COLO668 (cell line): Measurements from ENCODE around the gene PLCD1.
"Not testable (repeated sequence)": the region's sequence is repeated elsewhere in the genome, so short reads cannot be mapped to it uniquely, and the experiment has no call there.

Experiments used
- DNase-seq: peaks from one replicate; lab custom pipeline; 2025; ENCODE audit not compliant: unreplicated experiment; lab: John Stamatoyannopoulos, UW

The PLCD1 gene

DNA sequence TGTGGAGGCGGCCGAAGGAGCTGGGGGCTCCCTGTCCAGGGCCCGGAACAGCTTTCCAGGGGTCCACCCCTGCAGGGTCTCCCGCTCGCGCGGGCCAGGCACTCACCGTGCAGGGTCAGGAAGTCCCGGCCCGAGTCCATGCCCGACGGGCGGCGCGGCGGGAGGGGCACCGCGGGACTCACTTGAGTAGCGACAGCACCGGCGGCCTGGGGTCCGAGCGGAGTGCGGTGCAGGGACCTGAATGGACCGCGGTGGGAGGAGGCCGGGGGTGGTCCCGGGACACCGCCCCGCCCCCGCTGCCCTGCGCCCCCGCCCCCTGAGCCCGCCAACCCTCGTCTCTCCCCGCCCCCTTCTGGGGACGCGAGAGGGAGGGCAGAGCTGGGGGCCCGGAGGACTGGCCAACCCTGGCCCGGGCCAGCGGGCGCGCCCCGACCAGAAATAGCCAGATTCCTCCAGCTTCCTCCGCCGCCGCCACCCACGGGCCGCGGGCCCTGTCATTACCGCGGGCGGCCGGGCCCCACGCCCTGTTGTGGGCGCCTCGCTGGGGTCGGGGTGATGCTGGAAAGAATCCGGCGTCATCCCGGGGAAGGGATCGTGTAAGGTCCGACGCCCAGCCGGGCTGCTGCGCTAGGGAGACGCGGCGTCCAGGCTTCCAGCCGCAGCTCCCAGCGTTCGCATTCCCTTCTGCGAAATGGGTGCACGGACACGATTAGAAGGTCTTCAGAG, at the start of gene PLCD1:
Gene PLCD1 (minus strand): TSS at position 243 of the 726 bp plus-strand sequence. CDS start 103 bp downstream, at position 140.
- DNase-seq, result no peak

DNA sequence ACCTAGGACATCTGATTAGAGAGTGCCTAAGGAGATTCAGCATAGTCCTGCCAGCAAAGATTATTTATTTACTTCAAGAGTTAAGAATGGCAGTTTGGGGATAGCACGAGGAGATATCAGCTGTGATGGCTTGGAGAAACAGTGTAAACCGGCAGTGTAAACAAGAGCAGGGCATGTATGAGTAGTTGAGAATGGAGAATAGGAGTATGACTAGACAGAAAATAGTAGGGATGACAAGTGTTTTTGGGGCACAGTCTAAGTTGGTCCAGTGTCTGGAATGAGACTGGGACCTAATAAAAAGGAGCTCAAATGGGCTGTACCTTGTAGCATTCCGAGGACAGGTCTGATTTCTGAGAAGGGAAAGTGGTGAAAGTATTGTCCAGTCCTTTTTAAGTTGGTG, 47.6 kb upstream of the PLCD1 start:
- DNase-seq, result not testable (repeated sequence)

- DNase-seq, result no peak
Observed at GRCh38 chr3:38070013-38070412, 40.6 kb upstream of the PLCD1 start.

DNA sequence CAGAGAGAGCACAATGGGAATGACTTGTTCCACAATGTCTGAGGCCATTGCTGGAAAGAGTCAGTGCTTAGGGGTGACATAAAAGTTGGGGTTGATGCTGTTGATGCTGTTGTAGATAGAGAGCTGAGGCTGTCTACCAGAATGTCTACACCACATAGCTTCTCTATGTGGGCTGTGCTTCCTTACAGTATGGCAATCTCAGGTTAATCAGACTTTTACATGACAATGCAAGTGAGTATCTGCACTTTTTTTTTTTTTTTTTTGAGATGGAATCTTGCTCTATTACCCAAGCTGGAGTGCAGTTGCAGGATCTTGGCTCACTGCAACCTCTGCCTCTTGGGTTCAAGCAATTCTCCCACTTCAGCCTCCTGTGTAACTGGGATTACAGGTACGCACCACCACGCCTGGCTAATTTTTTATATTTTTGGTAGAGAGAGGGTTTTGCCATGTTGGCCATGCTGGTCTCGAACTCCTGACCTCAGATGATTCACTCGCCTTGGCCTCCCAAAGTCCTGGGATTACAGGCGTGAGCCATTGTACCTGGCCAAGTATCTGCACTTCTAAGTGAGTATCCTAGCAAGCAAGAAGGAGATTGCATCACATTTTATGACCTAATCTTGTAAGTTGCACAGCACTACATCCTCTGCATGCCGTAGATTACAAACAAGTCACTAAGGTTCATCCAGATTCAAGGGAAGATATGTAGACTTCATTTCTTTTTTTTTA, 38.2 kb upstream of the PLCD1 start:
- DNase-seq, result no peak

DNA sequence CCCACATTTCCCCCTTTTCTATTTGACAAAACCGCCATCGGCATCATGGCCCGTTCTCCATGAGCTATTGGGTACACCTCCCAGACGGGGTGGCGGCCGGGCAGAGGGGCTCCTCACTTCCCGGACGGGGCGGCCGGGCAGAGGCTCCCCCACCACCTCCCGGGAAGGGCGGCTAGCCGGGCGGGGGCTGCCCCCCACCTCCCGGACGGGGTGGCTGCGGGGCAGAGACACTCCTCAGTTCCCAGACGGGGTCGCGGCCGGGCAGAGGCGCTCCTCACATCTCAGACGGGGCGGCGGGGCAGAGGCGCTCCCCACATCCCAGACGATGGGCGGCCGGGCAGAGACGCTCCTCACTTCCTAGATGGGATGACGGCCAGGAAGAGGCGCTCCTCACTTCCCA, 35.0 kb upstream of the PLCD1 start:
- not testable (repeated sequence) for DNase-seq

DNA sequence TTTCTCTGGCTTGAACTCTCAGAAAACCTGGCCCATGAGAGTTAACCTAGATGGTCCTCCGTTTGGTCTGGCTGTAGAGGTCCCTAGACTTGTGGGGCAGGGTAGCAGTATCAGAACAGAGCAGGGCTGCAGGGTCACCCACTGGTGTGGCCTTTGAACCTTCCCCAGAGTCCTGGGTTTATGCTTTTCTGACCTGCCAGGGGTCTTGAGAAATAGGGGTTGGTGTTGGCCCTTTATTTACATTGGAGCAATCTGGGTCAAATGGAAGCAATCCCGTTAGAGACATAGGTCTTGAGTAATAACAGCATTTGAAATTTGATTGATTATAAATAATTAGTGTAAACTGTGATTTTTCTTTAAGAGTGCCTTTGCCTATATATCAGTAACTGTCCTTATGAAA, 33.4 kb upstream of the PLCD1 start:
- DNase-seq, result no peak

DNA sequence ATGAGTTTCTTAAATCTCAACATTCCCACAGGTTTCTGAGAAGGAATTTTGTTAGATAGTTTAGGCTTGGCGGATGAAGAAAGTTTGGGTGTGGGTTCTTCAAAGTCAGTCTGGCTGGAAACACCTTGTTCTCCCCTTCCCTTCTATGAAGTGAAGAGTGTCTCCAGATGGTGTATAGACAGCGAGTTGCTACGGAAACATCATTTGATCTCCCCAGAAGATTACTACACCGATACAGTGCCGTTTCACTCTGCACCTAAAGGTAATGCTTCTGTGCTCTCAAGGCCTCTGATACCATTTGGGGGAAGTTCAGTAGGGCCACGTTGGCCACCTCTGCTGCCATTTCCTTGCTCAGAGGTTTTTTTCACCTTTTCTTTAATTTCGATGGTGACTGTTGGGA, 30.1 kb upstream of the PLCD1 start:
- DNase-seq, result no peak

- no peak for DNase-seq
Observed at GRCh38 chr3:38059148-38059547, 29.7 kb upstream of the PLCD1 start.

DNA sequence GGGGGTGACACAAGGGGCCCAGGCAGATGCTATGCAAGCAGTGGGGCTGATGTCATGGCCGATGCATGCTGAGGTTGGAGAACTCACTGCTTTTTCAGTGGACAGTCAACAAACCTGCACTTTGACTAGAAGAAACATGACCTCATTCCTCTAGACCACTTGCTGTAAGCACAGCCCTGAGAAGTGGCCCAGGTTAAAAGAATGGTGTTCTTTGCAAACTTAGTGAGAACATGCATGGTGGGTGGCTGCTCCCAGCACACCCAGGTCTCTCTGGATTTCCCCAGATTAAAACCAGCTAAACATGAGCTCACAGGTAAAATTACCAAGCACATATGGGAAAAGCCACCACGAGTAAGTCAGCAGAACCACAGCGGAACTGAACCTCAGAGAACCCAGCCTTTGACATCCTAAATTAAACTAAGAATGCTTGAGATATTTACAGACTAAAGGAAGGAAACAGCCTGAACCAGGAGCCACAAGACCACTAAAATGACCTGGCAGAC, 25.1 kb upstream of the PLCD1 start:
- no peak for DNase-seq

GRCh38 chr3:38053813-38054498, 24.5 kb upstream of the PLCD1 start:
- not testable (repeated sequence) for DNase-seq

DNA sequence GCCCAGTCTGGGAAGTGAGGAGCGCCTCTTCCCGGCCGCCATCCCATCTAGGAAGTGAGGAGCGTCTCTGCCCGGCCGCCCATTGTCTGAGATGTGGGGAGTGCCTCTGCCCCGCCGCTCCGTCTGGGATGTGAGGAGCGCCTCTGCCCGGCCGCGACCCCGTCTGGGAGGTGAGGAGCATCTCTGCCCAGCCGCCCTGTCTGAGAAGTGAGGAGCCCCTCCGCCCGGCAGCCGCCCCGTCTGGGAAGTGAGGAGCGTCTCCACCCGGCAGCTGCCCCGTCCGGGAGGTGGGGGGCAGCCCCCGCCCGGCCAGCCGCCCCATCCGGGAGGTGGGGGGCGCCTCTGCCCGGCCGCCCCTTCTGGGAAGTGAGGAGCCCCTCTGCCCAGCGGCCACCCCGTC, 23.8 kb upstream of the PLCD1 start:
- DNase-seq, result not testable (repeated sequence)

GRCh38 chr3:38051131-38051530, 21.7 kb upstream of the PLCD1 start:
- DNase-seq, result no peak

DNA sequence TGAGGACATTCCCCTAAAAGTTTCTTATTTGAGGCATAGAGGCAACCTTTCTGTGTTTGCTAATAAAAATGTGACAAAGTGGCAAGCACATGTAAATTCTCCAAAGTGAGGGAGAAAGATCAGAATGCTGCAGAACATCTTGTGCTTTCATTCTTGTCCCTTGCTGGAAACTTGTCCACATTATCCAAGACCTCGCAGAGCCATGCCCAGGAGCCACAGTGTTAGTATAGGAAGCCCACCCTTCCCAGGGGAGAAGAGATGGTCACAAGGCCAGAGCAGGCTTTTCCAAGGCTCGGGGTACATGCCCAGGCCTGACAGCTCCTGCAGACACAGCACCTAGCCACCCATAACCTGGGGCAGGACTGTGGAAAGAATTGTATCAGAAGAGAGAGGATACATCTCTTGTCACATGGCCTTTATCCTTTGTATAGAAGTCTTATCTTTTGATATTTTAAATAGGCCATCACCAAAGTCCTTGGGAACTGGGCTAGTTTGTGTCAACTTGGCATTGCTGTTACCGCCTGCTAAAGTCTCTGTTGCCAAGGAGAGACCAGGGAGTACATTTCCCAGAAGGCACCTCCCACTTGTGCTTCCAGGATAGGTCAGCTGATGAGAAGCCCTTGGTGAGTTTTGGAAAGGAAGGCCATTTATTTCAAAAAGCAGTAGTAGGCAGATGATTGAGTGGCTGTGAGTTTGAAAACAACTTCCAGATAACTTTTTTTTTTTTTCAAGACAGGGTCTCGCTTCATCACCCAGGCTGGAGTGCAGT, 20.1 kb upstream of the PLCD1 start:
- DNase-seq, result no peak

DNA sequence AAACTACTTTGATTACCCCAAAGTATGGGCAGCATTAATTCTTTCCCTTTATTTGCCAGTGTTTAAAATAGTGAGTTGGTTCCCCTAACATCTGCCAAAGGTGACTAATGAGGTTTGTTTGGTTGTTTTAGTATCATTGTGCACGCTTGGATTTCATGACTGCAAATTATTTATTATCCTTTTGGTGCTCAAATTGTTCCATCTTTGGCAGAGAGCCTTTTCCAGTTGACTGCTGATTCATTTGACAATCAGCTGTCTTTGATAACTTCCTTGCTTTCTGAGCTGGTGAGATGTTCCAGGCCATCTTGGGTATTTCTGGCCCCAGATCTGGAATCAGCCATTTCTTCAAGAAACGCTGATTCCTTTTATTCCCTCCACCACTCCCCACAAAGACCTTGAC, 18.5 kb upstream of the PLCD1 start:
- DNase-seq, result no peak

GRCh38 chr3:38046821-38047220, 17.4 kb upstream of the PLCD1 start:
- DNase-seq, result no peak

GRCh38 chr3:38046027-38046426, 16.6 kb upstream of the PLCD1 start:
- no peak for DNase-seq

DNA sequence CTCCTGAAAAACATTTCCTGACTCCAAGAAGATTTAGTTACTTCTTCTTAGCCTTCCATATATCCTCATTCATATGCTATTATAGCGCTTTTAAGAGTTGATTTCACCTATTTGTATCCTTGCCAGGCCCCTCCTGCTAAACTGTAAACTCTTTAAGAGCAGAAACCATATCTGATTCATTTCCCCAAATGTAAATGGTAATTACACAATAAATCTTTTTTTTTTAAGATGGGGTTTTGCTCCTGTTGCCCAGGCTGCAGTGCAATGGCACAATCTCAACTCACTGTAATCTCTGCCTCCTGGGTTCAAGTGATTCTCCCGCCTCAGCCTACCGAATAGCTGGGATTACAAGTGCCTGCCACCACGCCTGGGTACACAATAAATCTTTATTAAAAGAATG, 14.0 kb upstream of the PLCD1 start:
- DNase-seq, result no peak

DNA sequence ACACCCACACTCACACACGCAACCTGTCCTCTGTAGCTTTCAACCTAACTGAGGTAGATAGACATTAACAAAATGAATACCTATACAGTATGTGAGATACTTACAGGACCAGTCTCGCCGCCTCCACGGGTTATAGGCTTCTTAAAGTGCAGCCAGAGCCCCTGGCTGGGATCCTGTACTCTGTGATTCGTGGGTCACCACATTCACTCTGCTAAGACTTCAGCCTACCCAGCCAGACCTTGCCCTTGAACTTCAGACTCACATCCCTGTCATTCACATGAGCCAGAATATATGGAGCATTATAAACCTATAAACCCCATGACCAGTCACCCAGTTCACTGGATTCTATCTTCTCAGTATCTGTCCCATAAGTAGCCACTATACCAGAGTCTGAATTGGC, 11.0 kb upstream of the PLCD1 start:
- no peak for DNase-seq

DNA sequence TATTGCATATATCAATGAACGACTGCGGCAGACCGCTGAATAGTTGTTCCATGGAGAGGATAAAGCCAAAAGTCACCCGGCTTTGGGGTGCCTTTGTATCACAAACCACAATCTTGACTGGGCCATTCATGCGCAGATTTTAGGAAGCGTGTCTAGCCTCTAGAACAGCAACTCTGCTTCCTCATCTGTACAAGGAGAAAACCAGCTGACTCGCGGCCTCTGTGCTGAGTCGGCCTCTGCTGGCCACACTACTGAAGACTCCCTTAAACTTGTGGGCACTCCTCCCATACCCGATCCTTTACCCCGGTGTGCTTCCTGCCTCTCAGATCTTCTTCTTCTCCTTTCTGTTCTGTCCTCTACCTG, 10.4 kb upstream of the PLCD1 start:
- DNase-seq, result peak; percentile 7

DNA sequence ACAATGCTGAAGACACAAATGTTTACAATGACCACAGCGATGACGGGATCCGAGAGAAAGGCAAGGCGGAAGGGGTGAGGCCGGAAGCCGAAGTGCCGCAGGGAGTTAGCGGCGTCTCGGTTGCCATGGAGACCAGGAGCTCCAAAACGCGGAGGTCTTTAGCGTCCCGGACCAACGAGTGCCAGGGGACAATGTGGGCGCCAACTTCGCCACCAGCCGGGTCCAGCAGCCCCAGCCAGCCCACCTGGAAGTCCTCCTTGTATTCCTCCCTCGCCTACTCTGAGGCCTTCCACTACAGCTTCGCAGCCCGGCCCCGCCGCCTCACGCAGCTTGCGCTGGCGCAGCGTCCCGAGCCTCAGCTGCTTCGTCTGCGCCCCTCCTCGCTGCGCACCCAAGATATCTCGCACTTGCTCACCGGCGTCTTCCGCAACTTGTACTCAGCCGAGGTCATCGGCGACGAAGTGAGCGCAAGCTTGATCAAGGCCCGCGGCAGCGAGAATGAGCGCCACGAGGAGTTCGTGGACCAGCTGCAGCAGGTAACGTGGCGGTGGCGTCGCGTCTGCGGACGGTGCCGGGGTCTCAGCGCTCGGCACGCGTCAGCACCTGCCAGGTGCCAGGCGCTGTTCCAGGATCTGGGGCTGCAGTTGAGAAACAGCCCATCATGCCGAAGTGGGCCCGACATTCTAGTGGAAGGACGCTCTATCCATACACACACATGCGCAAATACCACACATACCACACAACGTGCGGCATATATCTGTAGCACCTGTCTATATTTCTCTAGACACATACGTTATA, 9.9 kb upstream of the PLCD1 start, which contains the start of gene DLEC1:
Gene DLEC1 (plus strand): TSS at position 108 of the 798 bp plus-strand sequence. CDS start 18 bp downstream, at position 126.
- DNase-seq, result peak; percentile 42
